ENCODE results near the gene DHH.
"Not testable (repeated sequence)": the region's sequence is repeated elsewhere in the genome, so short reads cannot be mapped to it uniquely, and the experiment has no call there.

Gene DHH

GRCh38 chr12:49068879-49069506 lies 25.6 kb downstream of the DHH start:
- DNase-seq (ENCODE audit: low read depth in 1 of 2, low spot score in 1 of 2): no peak
- Histone ChIP-seq H3K27me3 (ENCODE audit: insufficient read depth, poor library complexity, severe bottlenecking) (no peaks in the 10 kb centered on the region), H3K27ac (replicated peaks) (peak overlapping the region; percentile 50; the same call in 1 of the 2 replicates), H3K4me3 (replicated peaks; ENCODE audit: insufficient read depth, low read length) (peak overlapping the region; percentile 92)
- TF ChIP-seq REST (IDR thresholded peaks at IDR 0.05; ENCODE audit: insufficient replicate concordance, low read depth) (no peak), POLR2AphosphoS5 (IDR thresholded peaks at IDR 0.05; ENCODE audit: low read depth) (no peak), GABPA (IDR thresholded peaks at IDR 0.05; ENCODE audit: low read depth) (no peak), SPI1 (IDR thresholded peaks at IDR 0.05; ENCODE audit: borderline replicate concordance, low read depth) (no peak), CTCF (IDR thresholded peaks at IDR 0.05; ENCODE audit: insufficient read depth, low read length) (no peak)

DNA sequence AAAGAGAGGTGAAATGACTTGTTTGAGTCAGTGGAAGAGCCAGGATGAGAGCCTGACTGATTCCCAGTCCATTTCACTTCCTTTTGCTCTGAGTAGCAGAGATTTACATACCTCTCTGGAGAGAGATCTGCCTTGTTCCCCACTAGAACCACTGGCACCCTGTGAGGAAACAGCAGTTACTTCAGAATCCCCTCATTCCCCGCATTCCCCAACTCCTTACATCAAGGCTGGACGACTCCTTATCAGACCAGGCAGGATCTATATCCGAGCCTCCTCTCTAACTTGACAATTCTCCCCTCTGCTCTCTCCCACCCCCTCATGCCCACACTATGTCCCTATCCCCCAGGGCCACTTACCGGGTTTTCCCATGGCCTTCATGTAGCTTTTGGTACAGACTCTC lies 28.5 kb downstream of the DHH start:
- Histone ChIP-seq H3K4me3 (replicated peaks; ENCODE audit: insufficient read depth, low read length) (no peak overlapping the region), H3K27me3 (ENCODE audit: insufficient read depth, poor library complexity, severe bottlenecking) (no peaks in the 10 kb centered on the region), H3K27ac (replicated peaks) (no peak overlapping the region)
- TF ChIP-seq GABPA (IDR thresholded peaks at IDR 0.05; ENCODE audit: low read depth) (no peak), SPI1 (IDR thresholded peaks at IDR 0.05; ENCODE audit: borderline replicate concordance, low read depth) (no peak), POLR2AphosphoS5 (IDR thresholded peaks at IDR 0.05; ENCODE audit: low read depth) (no peak), CTCF (IDR thresholded peaks at IDR 0.05; ENCODE audit: insufficient read depth, low read length) (no peak), REST (IDR thresholded peaks at IDR 0.05; ENCODE audit: insufficient replicate concordance, low read depth) (no peak)
- DNase-seq (ENCODE audit: low read depth in 1 of 2, low spot score in 1 of 2): no peak

DNA sequence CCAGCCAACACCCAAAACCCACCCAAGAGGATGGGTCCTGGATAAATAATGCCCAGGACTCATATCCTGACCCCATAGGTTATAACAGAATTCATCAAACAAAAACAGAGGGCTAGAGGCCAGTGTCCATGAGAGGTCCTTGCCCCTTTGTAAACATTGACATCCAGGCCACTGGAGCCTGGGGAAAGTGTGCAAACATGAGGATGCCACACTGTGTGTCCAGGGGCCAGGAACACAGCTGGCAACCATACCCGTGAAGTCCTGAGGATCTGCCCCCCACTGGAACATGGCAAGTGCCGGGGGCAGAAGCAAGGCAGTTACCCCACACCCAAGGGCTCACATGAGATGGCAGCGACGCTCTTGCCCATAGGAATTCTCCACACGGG lies 29.8 kb downstream of the DHH start:
- no peak for DNase-seq (ENCODE audit: low read depth in 1 of 2, low spot score in 1 of 2)
- Histone ChIP-seq H3K27ac (replicated peaks) (no peak overlapping the region), H3K27me3 (ENCODE audit: insufficient read depth, poor library complexity, severe bottlenecking) (no peaks in the 10 kb centered on the region), H3K4me3 (replicated peaks; ENCODE audit: insufficient read depth, low read length) (no peak overlapping the region)
- no peak for TF ChIP-seq SPI1 (IDR thresholded peaks at IDR 0.05; ENCODE audit: borderline replicate concordance, low read depth)
- TF ChIP-seq CTCF (IDR thresholded peaks at IDR 0.05; ENCODE audit: insufficient read depth, low read length): no peak
- TF ChIP-seq POLR2AphosphoS5 (IDR thresholded peaks at IDR 0.05; ENCODE audit: low read depth): no peak
- TF ChIP-seq REST (IDR thresholded peaks at IDR 0.05; ENCODE audit: insufficient replicate concordance, low read depth): no peak
- no peak for TF ChIP-seq GABPA (IDR thresholded peaks at IDR 0.05; ENCODE audit: low read depth)

DNA sequence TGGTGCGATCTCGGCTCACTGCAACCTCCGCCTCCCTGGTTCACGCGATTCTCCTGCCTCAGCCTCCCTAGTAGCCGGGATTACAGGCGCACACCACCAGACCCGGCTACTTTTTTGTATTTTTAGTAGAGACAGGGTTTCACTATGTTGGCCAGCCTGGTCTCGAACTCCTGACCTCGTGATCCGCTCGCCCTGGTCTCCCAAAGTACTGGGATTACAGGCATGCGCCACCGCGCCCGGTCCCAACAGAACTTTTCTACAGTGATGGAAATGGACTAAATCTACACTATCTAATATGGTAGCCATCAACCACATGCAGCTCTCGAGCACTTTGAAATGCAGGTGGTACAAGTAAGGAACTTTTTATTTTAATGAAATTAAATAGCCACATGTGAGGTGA lies 32.7 kb downstream of the DHH start:
- H3K4me3 ChIP-seq (replicated peaks; ENCODE audit: insufficient read depth, low read length); H3K27ac ChIP-seq (replicated peaks); H3K27me3 ChIP-seq (ENCODE audit: insufficient read depth, poor library complexity, severe bottlenecking); DNase-seq (ENCODE audit: low read depth in 1 of 2, low spot score in 1 of 2): not testable (repeated sequence)

Data from HL-60 (cell line).